A673 (cell line): ENCODE measurements around the gene ZNF324. TPM values are rescaled to one million over a fixed set of nuclear protein-coding genes. Genes with fewer than 3 reads are reported as not detected.

ENCODE experiments used
- BruUV-seq: library from RNA; stranded (reverse); fragments of 400-500 nt; replicated peaks from 2 replicates; lab custom pipeline; 2021; lab: Mats Ljungman, UMichigan
- CTCF ChIA-PET: fragments of 300-600 bp; sonication (Branson Sonifier 250); formaldehyde crosslinking; loops from one replicate; lab custom pipeline; 2022; ENCODE audit warnings: antibody characterized with exemption; lab: Charles Lee
- POLR2A ChIA-PET: fragments of 300-600 bp; sonication (Branson Sonifier 250); formaldehyde crosslinking; loops from one replicate; lab custom pipeline; 2022; ENCODE audit warnings: antibody characterized with exemption; ENCODE audit not compliant: low non-redundant PET; lab: Charles Lee
- DNase-seq: peaks from one replicate; pipeline ENCODE4 v3.0.0-alpha.2; 2015; ENCODE audit warnings: low spot score
- H3K27ac ChIP-seq: fragments of 200-600 bp; sonication (generic); 2 replicates; pipeline ENCODE4 v1.5.1; 2016; ENCODE audit warnings: mixed run types, low read depth, mild to moderate bottlenecking, mixed read lengths, antibody characterized with exemption, low read length; ENCODE audit not compliant: poor library complexity, severe bottlenecking
- H3K27me3 ChIP-seq: fragments of 200-600 bp; sonication (generic); replicated peaks from 2 replicates; pipeline ENCODE4 v1.6.1; 2017; ENCODE audit warnings: mixed run types, low read depth, mild to moderate bottlenecking, mixed read lengths, antibody characterized with exemption, low read length; ENCODE audit not compliant: insufficient read depth, poor library complexity
- H3K36me3 ChIP-seq: fragments of 200-600 bp; sonication (generic); 2 replicates; pipeline ENCODE4 v1.6.1; 2016; ENCODE audit warnings: mixed run types, mild to moderate bottlenecking, mixed read lengths, antibody characterized with exemption, low read length; ENCODE audit not compliant: insufficient read depth, poor library complexity, severe bottlenecking
- H3K4me1 ChIP-seq: fragments of 200-600 bp; sonication (generic); 2 replicates; pipeline ENCODE4 v1.6.1; 2017; ENCODE audit warnings: mixed run types, mild to moderate bottlenecking, mixed read lengths, antibody characterized with exemption, low read length; ENCODE audit not compliant: insufficient read depth, poor library complexity, severe bottlenecking
- H3K4me3 ChIP-seq: fragments of 200-600 bp; sonication (generic); 2 replicates; pipeline ENCODE4 v1.5.1; 2016; ENCODE audit warnings: low read depth, mixed run types, mild to moderate bottlenecking, mixed read lengths, low read length; ENCODE audit not compliant: poor library complexity, severe bottlenecking
- H3K9me3 ChIP-seq: fragments of 200-600 bp; sonication (generic); 2 replicates; pipeline ENCODE4 v1.6.1; 2016; ENCODE audit warnings: mixed run types, low read depth, mild to moderate bottlenecking, mixed read lengths, antibody characterized with exemption, low read length; ENCODE audit not compliant: poor library complexity, severe bottlenecking
- CTCF ChIP-seq: fragments of 300-800, 200-600 bp; sonication (generic); conservative IDR thresholded peaks from 2 replicates; pipeline ENCODE4 v1.5.1; 2017; ENCODE audit warnings: low read depth, mild to moderate bottlenecking, antibody characterized with exemption, low read length, moderate library complexity, mixed read lengths
- EZH2 ChIP-seq: fragments of 200-600 bp; sonication (generic); IDR thresholded peaks from 2 replicates; pipeline ENCODE4 v1.6.1; 2017; ENCODE audit warnings: borderline replicate concordance, low read depth, mild to moderate bottlenecking, mixed read lengths, antibody characterized with exemption, low read length; ENCODE audit not compliant: poor library complexity, severe bottlenecking
- intact Hi-C: fragments of 100-400 bp; cut with micrococcal nuclease; formaldehyde crosslinking; loops from one replicate; pipeline ENCODE4 v1.10.0; 2022; ENCODE audit not compliant: unreplicated experiment
- total RNA-seq: library from RNA; stranded (reverse); gene quantifications from 2 replicates; pipeline ENCODE4 v1.2.3, GENCODE V29; 2021

The ZNF324 gene
- total RNA-seq, 1 experiment from 2014 or later, result 12.7 TPM

- Histone ChIP-seq H3K27ac (no peak overlapping the region), H3K27me3 (no peaks in the 10 kb centered on the region), H3K9me3 (no peaks in the 10 kb centered on the region), H3K4me1 (peaks cover 6% of the 10 kb centered on the region), H3K36me3 (no peaks in the 10 kb centered on the region), H3K4me3 (no peak overlapping the region)
- no TSS peak for BruUV-seq
- intact Hi-C loops, result no loop called here
- TF ChIP-seq CTCF, result no peak
- TF ChIP-seq EZH2, result no peak
- ChIA-PET POLR2A (interaction anchor here (0.6 kb wide), 1 partner anchor 12 kb away, joined by 3 read pairs; no protein-coding TSS in a partner anchor), CTCF (no interaction called here)
- DNase-seq, result no peak
Measured at GRCh38 chr19:58477871-58478270, 11.0 kb downstream of the ZNF324 start.

GRCh38 chr19:58479303-58479702, 12.4 kb downstream of the ZNF324 start:
- BruUV-seq, result no TSS peak
- no peak for DNase-seq
- intact Hi-C loops, result no loop called here
- Histone ChIP-seq H3K4me3 (no peak overlapping the region), H3K9me3 (no peaks in the 10 kb centered on the region), H3K4me1 (peaks cover 6% of the 10 kb centered on the region), H3K27ac (no peak overlapping the region), H3K27me3 (no peaks in the 10 kb centered on the region), H3K36me3 (no peaks in the 10 kb centered on the region)
- POLR2A ChIA-PET, result no interaction called here
- CTCF ChIA-PET, result no interaction called here
- TF ChIP-seq CTCF (no peak), EZH2 (no peak)

- CTCF ChIA-PET, result no interaction called here
- H3K4me3 ChIP-seq, result no peak overlapping the region
- peaks cover 6% of the 10 kb centered on the region for H3K4me1 ChIP-seq
- POLR2A ChIA-PET, result no interaction called here
- no peak for DNase-seq
- no peaks in the 10 kb centered on the region for H3K27me3 ChIP-seq
- no peaks in the 10 kb centered on the region for H3K9me3 ChIP-seq
- intact Hi-C loops, result no loop called here
- TF ChIP-seq CTCF (no peak), EZH2 (no peak)
- H3K27ac ChIP-seq, result no peak overlapping the region
- no TSS peak for BruUV-seq
- H3K36me3 ChIP-seq, result no peaks in the 10 kb centered on the region
Measured at GRCh38 chr19:58479736-58480480, 13.0 kb downstream of the ZNF324 start.
